CD4-positive, alpha-beta memory T cell (primary cell): ENCODE data around the gene MTUS2. TPM values are rescaled to one million over a fixed set of nuclear protein-coding genes. Genes with fewer than 3 reads are reported as not detected.

Experiments used
- CTCF ChIA-PET: fragments of 350-600 bp; sonication (Branson Sonifier 250); formaldehyde crosslinking; loops from one replicate; lab custom pipeline; 2021; ENCODE audit warnings: inconsistent platforms; ENCODE audit not compliant: partially characterized antibody; lab: Charles Lee
- POLR2A ChIA-PET: fragments of 350-600 bp; sonication (Branson Sonifier 250); formaldehyde crosslinking; loops from one replicate; lab custom pipeline; 2021; ENCODE audit not compliant: partially characterized antibody; lab: Charles Lee
- DNase-seq, 5 donors: peaks; one replicate each; pipeline versions ENCODE4 v3.0.0 to v3.0.0-alpha.2; 2020 to 2022; ENCODE audit warnings: mixed read lengths in 1 of 5
- H3K27ac ChIP-seq: one replicate; pipeline ENCODE4 v1.7.0; 2013; ENCODE audit warnings: low read depth, low read length
- H3K27me3 ChIP-seq: 2 replicates; pipeline ENCODE4 v1.7.0; 2013; ENCODE audit warnings: mild to moderate bottlenecking, low read length, moderate library complexity; ENCODE audit not compliant: insufficient read depth
- H3K36me3 ChIP-seq: 2 replicates; pipeline ENCODE4 v1.7.0; 2013; ENCODE audit warnings: mild to moderate bottlenecking, low read length, moderate library complexity; ENCODE audit not compliant: insufficient read depth
- H3K4me1 ChIP-seq: 2 replicates; pipeline ENCODE4 v1.7.0; 2013; ENCODE audit warnings: mild to moderate bottlenecking, low read length, moderate library complexity; ENCODE audit not compliant: insufficient read depth
- H3K4me3 ChIP-seq, 2 donors: one replicate each; pipeline ENCODE4 v1.7.0; 2013; ENCODE audit warnings: low read length in 2 of 2, mild to moderate bottlenecking in 1 of 2
- H3K9me3 ChIP-seq, 2 donors: one replicate each; pipeline ENCODE4 v1.7.0; 2013; ENCODE audit warnings: low read length in 2 of 2, control low read depth in 1 of 2; ENCODE audit not compliant: control insufficient read depth in 1 of 2
- H3K27ac Mint-ChIP-seq, 7 donors: one replicate each; pipeline ENCODE4 v1.8.0; 2020 to 2021; ENCODE audit warnings: mixed read lengths in 7 of 7, mild to moderate bottlenecking in 6 of 7, inconsistent platforms in 3 of 7, moderate library complexity in 3 of 7
- H3K27me3 Mint-ChIP-seq, 2 donors: one replicate each; pipeline ENCODE4 v1.8.0; 2020 to 2021; ENCODE audit warnings: mixed read lengths in 2 of 2
- H3K36me3 Mint-ChIP-seq, 2 donors: one replicate each; pipeline ENCODE4 v1.8.0; 2020 to 2021; ENCODE audit warnings: mixed read lengths in 2 of 2, inconsistent platforms in 1 of 2, mild to moderate bottlenecking in 1 of 2
- H3K4me1 Mint-ChIP-seq, 4 donors: one replicate each; pipeline ENCODE4 v1.8.0; 2020 to 2021; ENCODE audit warnings: mixed read lengths in 4 of 4, mild to moderate bottlenecking in 1 of 4
- H3K4me3 Mint-ChIP-seq, 8 donors: one replicate each; pipeline ENCODE4 v1.8.0; 2020 to 2021; ENCODE audit warnings: mixed read lengths in 8 of 8, mild to moderate bottlenecking in 7 of 8, moderate library complexity in 6 of 8, inconsistent platforms in 3 of 8
- H3K9me3 Mint-ChIP-seq, 8 donors: one replicate each; pipeline ENCODE4 v1.8.0; 2020 to 2021; ENCODE audit warnings: mixed read lengths in 8 of 8, mild to moderate bottlenecking in 5 of 8, inconsistent platforms in 3 of 8, moderate library complexity in 1 of 8
- intact Hi-C: fragments of 100-400 bp; cut with micrococcal nuclease; formaldehyde crosslinking; loops from one replicate; pipeline ENCODE4 v1.15.1; 2023
- polyA plus RNA-seq, 2 donors: library from polyadenylated mRNA; unstranded; fragments of 300-500 nt; fragmentation: Illumina TruSeq; gene quantifications; one replicate each; pipeline ENCODE4 v1.2.3, GENCODE V29; 2021
- total RNA-seq, 2 experiments: library from RNA; stranded (reverse); gene quantifications; one replicate each; pipeline ENCODE4 v1.2.3, GENCODE V29; 2021

MTUS2 gene
- total and polyA plus RNA-seq, 4 experiments from 2014 or later = 0.12 to 1.1 (median 0.60) TPM

DNA sequence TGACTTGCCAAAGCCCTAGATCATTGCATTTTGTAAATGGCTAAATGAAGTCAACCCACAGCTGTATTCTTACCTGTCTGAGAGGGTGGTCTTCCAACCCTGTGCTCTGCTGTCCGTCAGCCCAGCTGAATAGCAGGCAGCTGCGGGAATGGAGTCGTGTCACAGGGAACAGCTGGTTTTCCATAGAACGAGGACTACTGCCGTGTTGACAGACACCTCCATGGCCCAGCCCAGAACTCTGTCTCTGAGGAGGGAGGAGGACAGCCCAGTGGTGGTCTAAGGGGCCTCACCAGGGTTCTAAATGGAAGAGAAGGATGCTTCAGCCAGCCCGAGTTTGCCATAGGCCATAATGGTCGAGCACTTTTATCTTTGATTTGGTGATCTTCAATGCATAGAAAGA, 664.7 kb downstream of the MTUS2 start:
- Histone ChIP-seq H3K27ac (no peak overlapping the region), H3K4me3 (no peak overlapping the region), H3K27me3 (no peaks in the 10 kb centered on the region), H3K4me1 (no peaks in the 10 kb centered on the region), H3K36me3 (no peaks in the 10 kb centered on the region), H3K9me3 (no peaks in the 10 kb centered on the region)
- CTCF ChIA-PET = interaction anchor here (3.0 kb wide), 1 partner anchor 24 kb away, joined by 8 read pairs; no protein-coding TSS in a partner anchor
- peaks cover 13% of the 10 kb centered on the region in 2 donors for H3K27me3 Mint-ChIP-seq
- no peak overlapping the region for H3K4me3 Mint-ChIP-seq
- DNase-seq = no peak
- no peak overlapping the region for H3K27ac Mint-ChIP-seq
- H3K4me1 Mint-ChIP-seq = no peaks in the 10 kb centered on the region
- POLR2A ChIA-PET = no interaction called here
- intact Hi-C loops = no loop called here
- no peaks in the 10 kb centered on the region for H3K36me3 Mint-ChIP-seq
- H3K9me3 Mint-ChIP-seq = no peaks in the 10 kb centered on the region

DNA sequence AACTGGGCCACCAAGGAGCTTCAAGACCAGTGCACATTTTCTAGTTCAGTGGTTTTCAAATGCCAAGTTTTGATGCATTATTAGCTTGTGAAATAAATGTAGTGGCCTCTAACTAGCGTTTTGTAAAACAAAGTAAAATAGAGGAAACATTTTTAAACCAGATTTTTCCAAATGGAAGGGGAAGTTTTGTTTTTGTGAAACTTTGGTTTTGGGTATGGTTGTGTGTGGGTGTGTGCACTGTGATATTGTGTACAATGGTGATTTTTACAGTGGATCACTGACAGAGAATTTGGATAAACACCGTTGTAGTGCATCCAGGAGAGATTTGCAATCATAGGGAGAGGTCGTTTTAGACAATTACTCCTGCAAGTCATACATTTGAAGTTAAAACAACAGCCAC, 666.4 kb downstream of the MTUS2 start:
- intact Hi-C loops = no loop called here
- Mint-ChIP-seq H3K36me3 (no peaks in the 10 kb centered on the region), H3K27me3 (peaks cover 7 to 11% of the 10 kb centered on the region in 2 donors), H3K9me3 (no peaks in the 10 kb centered on the region), H3K27ac (no peak overlapping the region), H3K4me3 (no peak overlapping the region), H3K4me1 (no peaks in the 10 kb centered on the region)
- Histone ChIP-seq H3K36me3 (no peaks in the 10 kb centered on the region), H3K4me1 (no peaks in the 10 kb centered on the region), H3K27ac (no peak overlapping the region), H3K9me3 (no peaks in the 10 kb centered on the region), H3K27me3 (no peaks in the 10 kb centered on the region), H3K4me3 (no peak overlapping the region)
- no peak for DNase-seq
- POLR2A ChIA-PET = no interaction called here
- CTCF ChIA-PET = interaction anchor here (1.4 to 3.0 kb wide), 2 partner anchors 11 to 22 kb away, joined by 4 to 8 read pairs; no protein-coding TSS in a partner anchor

DNA sequence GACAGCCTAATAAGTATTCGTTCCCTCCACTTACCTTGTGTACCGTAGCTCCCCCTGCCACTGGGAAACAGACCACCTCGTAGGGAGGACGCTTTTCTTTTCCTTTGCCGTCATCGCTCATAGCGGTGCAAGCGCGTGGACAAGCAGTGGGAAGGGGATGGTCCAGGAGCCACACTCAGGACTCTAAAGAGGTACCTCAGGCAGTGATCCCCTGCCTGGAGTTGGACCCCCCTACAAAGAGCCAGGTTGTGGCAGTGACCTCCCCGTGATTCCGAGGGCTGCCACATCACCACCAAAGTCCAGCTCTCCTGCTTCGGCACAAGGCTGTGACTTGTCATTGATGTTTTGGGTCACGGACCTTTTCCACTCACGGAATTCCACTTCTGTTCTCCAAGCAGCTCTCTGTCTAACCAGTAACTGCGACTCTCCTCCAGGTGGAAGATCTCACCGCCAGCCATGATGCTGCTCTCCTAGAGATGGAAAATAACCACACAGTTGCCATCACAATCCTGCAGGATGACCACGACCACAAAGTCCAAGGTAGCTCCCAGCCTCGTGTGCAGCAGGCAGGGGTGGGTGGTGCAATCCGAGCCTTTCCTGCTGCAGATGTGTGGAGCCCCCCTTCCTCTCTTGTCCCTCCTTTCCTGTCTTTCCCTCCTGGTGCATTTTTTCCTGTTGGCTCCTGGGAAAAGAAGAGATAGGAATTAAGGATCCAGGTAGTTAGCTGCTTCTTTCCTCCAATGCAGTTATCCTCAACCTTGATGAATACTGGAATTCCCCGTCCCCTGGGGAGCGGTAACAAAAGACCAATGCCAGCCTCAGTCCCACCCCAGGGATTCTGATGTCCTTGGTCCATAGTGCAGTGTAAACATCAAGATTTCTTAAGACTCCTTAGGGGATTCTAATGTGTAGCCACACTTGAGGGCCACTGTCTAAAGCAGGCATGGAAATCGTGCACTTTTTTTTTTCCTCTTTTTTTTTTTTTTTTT, 667.6 kb downstream of the MTUS2 start:
- no peak overlapping the region for H3K27ac Mint-ChIP-seq
- CTCF ChIA-PET = no interaction called here

DNA sequence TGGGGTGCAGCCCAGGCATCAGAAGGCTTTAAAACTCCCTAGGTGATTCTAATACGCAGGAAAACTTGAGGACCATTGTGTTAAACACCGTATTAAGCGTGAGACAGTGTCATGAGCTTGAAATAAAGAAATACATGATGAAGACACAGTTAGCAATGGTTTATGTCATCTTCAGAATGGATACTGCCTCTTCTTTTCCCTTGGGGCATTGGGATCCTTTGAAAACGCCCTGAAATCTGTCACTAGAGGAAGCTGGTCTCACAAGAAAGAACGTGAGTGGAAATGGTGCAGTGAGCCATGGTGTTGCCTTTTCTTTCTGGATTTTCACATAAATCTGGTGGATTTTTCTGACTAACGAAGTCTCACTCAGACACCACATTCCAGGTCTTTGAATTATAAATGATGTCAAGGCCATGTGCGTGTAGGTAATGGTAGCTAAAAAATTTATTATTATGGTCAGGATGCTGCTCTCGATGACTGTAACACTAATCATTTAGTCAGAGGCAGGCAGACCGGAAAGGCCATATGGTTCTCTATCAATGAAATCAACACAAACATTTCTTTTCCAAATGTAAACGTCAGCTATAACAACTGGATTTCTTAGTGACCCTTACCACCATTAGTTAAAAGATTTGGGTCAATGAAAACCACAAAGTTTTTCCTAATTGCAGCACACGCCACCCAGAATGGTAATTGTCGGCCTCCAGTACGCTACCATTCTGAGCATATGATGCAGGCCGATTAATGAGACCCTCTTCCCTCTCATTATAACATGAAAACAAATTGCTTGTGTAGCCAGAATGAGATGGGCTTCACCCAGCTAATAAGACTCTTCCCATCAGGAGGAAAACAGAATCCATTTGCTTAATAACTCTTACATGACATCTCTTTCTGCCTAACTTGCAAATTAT, 669.8 kb downstream of the MTUS2 start:
- H3K9me3 Mint-ChIP-seq = no peaks in the 10 kb centered on the region
- Histone ChIP-seq H3K36me3 (no peaks in the 10 kb centered on the region), H3K4me3 (no peak overlapping the region), H3K4me1 (no peaks in the 10 kb centered on the region), H3K27ac (no peak overlapping the region), H3K27me3 (no peaks in the 10 kb centered on the region), H3K9me3 (no peaks in the 10 kb centered on the region)
- H3K36me3 Mint-ChIP-seq = no peaks in the 10 kb centered on the region
- H3K27me3 Mint-ChIP-seq = peaks cover 9 to 14% of the 10 kb centered on the region in 2 donors
- ChIA-PET POLR2A (no interaction called here), CTCF (interaction anchor here (0.8 kb wide), 1 partner anchor 19 kb away, joined by 3 read pairs; no protein-coding TSS in a partner anchor)
- no peak overlapping the region for H3K27ac Mint-ChIP-seq
- intact Hi-C loops = no loop called here
- no peak for DNase-seq
- no peak overlapping the region for H3K4me3 Mint-ChIP-seq
- no peaks in the 10 kb centered on the region for H3K4me1 Mint-ChIP-seq

More for the DNA sequence above, 667.6 kb downstream of the MTUS2 start:
- no peak overlapping the region for H3K27ac ChIP-seq
- no peaks in the 10 kb centered on the region for H3K4me1 Mint-ChIP-seq
- H3K27me3 ChIP-seq = no peaks in the 10 kb centered on the region
- H3K36me3 Mint-ChIP-seq = no peaks in the 10 kb centered on the region
- no peaks in the 10 kb centered on the region for H3K36me3 ChIP-seq
- H3K9me3 Mint-ChIP-seq = no peaks in the 10 kb centered on the region
- no peak for DNase-seq
- POLR2A ChIA-PET = interaction anchor here (0.6 kb wide), 1 partner anchor 173 kb away, joined by 4 read pairs; no protein-coding TSS in a partner anchor
- H3K27me3 Mint-ChIP-seq = peaks cover 7 to 11% of the 10 kb centered on the region in 2 donors
- H3K9me3 ChIP-seq = no peaks in the 10 kb centered on the region
- H3K4me3 ChIP-seq = no peak overlapping the region
- H3K4me1 ChIP-seq = no peaks in the 10 kb centered on the region
- intact Hi-C loops = no loop called here
- H3K4me3 Mint-ChIP-seq = no peak overlapping the region

DNA sequence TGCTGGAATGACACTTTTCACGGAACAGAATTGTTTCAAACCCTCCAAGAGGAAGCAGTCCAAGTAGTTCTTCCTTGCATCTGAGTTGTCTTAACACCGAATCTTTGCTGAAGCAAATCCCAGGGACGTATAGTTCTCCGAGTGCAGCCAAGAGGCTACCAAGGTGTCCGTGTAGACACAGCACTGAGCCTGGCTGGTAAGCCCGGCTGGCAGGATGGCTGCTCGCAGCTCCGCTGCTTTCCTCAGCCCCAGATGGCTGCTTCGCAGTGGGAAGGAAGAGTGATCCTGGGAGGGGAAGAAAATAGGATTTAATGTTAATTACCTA, 670.4 kb downstream of the MTUS2 start:
- Mint-ChIP-seq H3K36me3 (no peaks in the 10 kb centered on the region), H3K9me3 (no peaks in the 10 kb centered on the region), H3K27me3 (peaks cover 6 to 13% of the 10 kb centered on the region in 2 donors), H3K4me1 (no peaks in the 10 kb centered on the region), H3K27ac (no peak overlapping the region), H3K4me3 (no peak overlapping the region)
- ChIA-PET CTCF (no interaction called here), POLR2A (no interaction called here)
- Histone ChIP-seq H3K4me3 (no peak overlapping the region), H3K27ac (no peak overlapping the region), H3K9me3 (no peaks in the 10 kb centered on the region), H3K4me1 (no peaks in the 10 kb centered on the region), H3K36me3 (no peaks in the 10 kb centered on the region), H3K27me3 (no peaks in the 10 kb centered on the region)
- intact Hi-C loops = no loop called here
- DNase-seq = no peak

DNA sequence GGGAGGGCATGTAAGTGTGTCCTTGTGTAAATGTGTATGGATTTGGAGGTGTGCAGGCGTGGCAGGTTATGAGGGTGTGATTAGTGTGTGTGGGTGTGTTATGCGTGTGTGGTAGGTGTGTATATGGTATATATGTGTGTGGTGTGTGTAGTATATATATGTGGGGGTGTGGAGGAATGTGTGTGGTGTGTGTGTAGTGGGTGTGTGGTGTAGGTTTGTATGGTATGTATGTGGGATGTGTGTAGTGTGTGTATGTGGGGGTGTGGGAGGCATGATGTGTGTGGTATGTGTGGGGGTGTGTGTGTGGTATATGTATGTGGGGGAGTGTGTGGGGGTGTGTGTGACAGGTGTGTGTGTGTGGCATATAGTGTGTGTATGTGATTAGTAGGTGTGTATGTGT, 671.1 kb downstream of the MTUS2 start:
- no peak overlapping the region for H3K4me3 ChIP-seq
- no peaks in the 10 kb centered on the region for H3K9me3 ChIP-seq
- intact Hi-C loops = no loop called here
- POLR2A ChIA-PET = no interaction called here
- no peaks in the 10 kb centered on the region for H3K36me3 ChIP-seq
- Mint-ChIP-seq H3K4me3 (no peak overlapping the region), H3K36me3 (no peaks in the 10 kb centered on the region), H3K27ac (no peak overlapping the region), H3K9me3 (no peaks in the 10 kb centered on the region), H3K4me1 (peaks cover 0 to 6% (median 4%) of the 10 kb centered on the region in 4 donors), H3K27me3 (peaks cover 11 to 17% of the 10 kb centered on the region in 2 donors)
- CTCF ChIA-PET = no interaction called here
- H3K27me3 ChIP-seq = no peaks in the 10 kb centered on the region
- no peak overlapping the region for H3K27ac ChIP-seq
- H3K4me1 ChIP-seq = no peaks in the 10 kb centered on the region
- DNase-seq = no peak

DNA sequence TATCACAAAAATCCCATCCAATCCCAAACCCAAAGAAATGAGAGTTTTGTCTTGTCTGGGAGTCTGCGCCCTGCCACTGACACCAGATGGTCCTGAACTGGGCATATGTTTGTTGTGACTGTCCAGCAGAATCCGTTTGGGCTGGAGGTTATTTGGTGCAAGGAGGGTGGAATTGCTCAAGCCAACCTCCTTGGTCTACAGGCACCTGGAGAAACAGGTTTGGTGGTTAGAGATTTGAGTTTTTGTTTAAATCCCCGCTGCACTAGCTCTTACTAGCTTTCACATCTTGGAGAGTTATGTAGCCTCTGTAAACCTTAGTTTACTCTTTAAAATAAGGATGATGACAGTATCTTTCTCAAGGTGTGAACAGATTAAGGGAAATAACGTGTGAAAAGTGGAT, 673.7 kb downstream of the MTUS2 start:
- H3K27ac ChIP-seq = no peak overlapping the region
- Mint-ChIP-seq H3K27me3 (peaks cover 16 to 17% of the 10 kb centered on the region in 2 donors), H3K9me3 (no peaks in the 10 kb centered on the region), H3K36me3 (no peaks in the 10 kb centered on the region), H3K4me3 (no peak overlapping the region), H3K27ac (no peak overlapping the region), H3K4me1 (peaks cover 0 to 8% (median 7%) of the 10 kb centered on the region in 4 donors)
- H3K4me1 ChIP-seq = no peaks in the 10 kb centered on the region
- no peak overlapping the region for H3K4me3 ChIP-seq
- CTCF ChIA-PET = interaction anchor here (5.0 kb wide), 1 partner anchor 15 kb away, joined by 27 read pairs; no protein-coding TSS in a partner anchor
- intact Hi-C loops = no loop called here
- H3K9me3 ChIP-seq = no peaks in the 10 kb centered on the region
- no peaks in the 10 kb centered on the region for H3K27me3 ChIP-seq
- no peaks in the 10 kb centered on the region for H3K36me3 ChIP-seq
- no peak for DNase-seq
- POLR2A ChIA-PET = no interaction called here
